GM12865 (cell line): Measurements from ENCODE around the gene GORASP1.

ENCODE experiments used
- DNase-seq: peaks from one replicate; pipeline ENCODE4 v3.0.0; 2010; ENCODE audit warnings: low read depth
- H3K4me3 ChIP-seq: 2 replicates; pipeline ENCODE4 v1.5.1; 2011; ENCODE audit warnings: mild to moderate bottlenecking, low read depth, low read length, control low read depth
- CTCF ChIP-seq: IDR thresholded peaks from 2 replicates; pipeline ENCODE4 v1.5.1; 2011; ENCODE audit warnings: low read length, control low read depth, low read depth, inconsistent platforms; ENCODE audit not compliant: insufficient read depth; ENCODE audit errors: missing control alignments

GORASP1 gene

DNA sequence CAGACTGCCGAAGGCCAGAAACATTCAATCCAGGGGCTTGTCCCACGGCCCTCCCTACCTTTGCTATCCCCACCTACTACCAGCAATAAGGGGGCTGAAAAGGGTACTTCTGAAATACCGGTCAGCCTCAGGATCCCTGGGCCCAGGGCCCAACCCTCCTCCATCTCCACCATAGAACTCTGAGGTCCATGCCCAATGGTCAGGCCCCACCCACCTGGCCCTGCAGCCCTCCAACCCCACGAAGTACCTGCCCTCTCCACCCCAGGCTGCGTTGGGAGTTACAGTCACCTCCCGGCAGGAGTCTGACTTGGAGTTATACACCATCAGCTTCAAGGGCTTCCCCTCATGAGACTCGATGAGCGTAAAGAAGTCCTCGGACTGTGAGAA is 6.9 kb downstream of the GORASP1 start:
- H3K4me3 ChIP-seq: no peak overlapping the region
- no peak for TF ChIP-seq CTCF
- no peak for DNase-seq

- no peak overlapping the region for H3K4me3 ChIP-seq
- TF ChIP-seq CTCF: no peak
- no peak for DNase-seq
Observed at GRCh38 chr3:39099738-39100499, 7.5 kb downstream of the GORASP1 start.

DNA sequence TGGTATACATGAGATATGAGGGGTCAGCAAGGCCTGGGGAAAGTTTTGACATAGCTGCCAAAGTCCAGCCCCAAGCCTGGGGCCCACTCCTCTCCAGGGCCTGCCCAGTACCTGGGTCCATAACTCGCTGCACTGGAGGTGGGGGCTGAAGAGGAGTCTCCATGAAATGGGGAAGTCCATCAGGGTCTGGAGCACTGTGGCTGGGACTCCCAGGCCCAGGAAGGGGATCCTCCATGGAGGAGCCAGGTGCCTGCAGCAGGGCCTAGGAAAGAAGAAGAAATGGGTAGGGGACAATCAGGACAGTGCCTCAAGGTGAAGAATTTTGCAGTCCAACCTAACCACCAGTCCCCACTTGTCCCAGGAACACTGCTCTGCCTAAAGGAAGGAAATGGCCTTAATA is 8.2 kb downstream of the GORASP1 start:
- DNase-seq: no peak
- no peak overlapping the region for H3K4me3 ChIP-seq
- TF ChIP-seq CTCF: no peak

DNA sequence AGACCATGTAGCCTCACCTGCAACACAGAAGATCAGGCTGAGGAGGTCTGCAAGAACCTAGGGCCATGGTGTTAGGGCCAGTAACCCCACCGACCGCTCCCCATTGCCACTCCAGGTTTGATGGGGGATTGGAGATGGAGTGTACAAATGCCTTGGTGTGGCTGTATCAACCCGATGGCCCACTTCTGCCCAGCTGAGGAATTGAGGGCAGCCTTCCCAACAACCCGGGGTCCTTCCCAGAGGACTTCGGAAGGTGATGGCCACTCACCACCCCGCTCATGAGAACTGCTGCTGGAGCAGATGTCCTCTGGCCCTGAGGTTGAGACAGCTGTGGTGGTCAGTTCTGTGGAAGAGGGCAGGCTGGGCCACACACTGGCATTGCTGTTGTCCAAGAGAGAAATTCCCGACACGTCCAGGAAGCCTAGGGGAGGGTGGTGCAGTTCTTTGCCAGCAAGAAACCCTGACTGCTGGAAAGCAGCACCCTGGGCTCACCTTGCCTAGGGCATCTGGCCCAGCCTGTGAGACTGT is 8.9 kb downstream of the GORASP1 start:
- no peak for DNase-seq
- H3K4me3 ChIP-seq: no peak overlapping the region
- TF ChIP-seq CTCF: no peak

DNA sequence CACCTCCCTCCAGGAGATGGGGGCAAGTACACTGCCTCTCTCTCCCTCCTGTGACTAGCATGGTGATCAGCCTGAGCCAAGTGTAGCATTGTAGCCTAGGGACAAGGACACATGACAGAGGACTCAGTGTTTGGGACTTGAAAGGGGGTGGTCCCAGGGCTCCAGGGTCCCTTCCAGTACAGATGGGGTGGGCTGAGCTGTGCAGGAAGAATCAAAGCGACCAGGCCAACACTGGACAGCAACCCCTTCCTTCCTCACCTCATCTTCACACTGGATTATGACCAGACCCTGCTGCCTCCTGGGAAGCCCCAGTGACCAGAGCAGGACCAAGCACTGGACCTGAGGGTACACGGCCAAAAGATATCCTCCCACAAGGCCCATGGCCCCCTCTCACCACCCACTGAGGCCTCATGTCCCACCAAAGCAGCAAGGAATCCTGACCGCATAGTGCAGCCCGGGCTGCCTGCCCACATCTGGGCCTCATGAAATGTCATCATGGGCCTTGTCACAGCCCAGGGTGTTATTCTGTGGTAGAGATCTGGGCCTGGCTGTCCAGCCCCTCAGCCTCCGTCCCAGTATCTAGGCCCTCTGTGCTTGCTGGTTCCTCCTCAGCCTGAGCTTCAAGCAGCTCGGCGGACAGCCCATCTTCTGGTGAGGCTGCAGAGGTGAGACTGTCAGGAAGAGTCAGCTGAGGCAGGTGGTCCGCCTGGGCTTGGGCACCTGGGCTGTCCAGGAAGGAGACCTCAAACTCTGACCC is 9.5 kb downstream of the GORASP1 start:
- TF ChIP-seq CTCF: no peak
- DNase-seq: no peak
- H3K4me3 ChIP-seq: no peak overlapping the region

GRCh38 chr3:39096775-39097174 is 10.7 kb downstream of the GORASP1 start:
- no peak overlapping the region for H3K4me3 ChIP-seq
- no peak for TF ChIP-seq CTCF
- no peak for DNase-seq

- no peak overlapping the region for H3K4me3 ChIP-seq
- no peak for DNase-seq
- TF ChIP-seq CTCF: no peak
Observed at GRCh38 chr3:39095778-39096177, 11.6 kb downstream of the GORASP1 start.
